ENCODE measurements around the gene GPR12. TPM values are rescaled to one million over a fixed set of nuclear protein-coding genes. Genes with fewer than 3 reads are reported as not detected.
A peak's percentile ranks its signal among the peaks of the same experiment; 100 is the strongest.

GPR12 gene, protein sequence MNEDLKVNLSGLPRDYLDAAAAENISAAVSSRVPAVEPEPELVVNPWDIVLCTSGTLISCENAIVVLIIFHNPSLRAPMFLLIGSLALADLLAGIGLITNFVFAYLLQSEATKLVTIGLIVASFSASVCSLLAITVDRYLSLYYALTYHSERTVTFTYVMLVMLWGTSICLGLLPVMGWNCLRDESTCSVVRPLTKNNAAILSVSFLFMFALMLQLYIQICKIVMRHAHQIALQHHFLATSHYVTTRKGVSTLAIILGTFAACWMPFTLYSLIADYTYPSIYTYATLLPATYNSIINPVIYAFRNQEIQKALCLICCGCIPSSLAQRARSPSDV
- not detected for total RNA-seq

DNA sequence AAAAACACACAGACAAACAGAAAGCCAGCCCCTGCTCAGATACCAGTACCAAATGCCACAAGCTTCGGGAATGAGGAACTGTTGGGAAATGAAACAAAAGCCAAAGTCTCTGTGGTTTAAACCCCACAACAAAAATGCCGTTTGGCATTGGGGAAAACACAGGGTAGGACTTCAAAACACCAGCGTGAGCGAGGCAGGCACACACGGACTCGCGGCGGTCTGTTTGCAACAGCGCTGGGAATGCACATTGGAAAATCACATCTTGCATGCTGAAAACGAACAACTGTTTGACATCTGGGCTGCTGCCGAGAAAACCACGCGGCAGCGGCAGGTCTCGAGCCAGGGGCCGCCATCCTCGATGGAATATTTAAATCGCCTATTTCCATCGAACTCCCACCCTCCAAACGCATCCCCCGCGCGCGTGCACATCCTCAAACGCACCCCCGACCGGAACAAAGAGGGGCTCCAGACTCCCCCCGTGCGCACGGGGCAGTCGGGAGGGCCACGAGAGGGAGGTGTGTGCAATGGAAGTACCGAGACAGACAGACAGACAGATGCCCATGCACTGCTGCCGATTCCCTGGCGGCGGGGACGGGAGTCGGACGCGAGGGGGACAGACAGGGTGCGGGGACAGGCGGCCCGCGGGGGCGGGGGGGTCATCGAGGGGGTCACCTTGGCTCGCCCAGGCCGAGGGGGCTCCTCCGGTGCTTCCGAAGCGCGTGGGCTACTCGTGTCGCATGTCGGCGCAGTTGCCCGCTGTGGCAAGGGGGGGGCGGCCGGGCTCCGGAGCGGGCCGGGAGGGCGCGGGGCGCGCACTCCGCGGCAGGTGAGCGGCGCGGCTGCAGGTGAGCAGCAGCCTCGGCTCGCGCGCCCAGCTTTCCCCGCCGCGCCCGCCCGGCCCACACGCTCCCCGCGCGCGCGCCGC, at the start of gene GPR12:
TSS of gene GPR12 (minus strand) at position 880 of the 925 bp plus-strand sequence. CDS start 959 bp downstream, outside the sequence.
- H3K36me3 Mint-ChIP-seq (ENCODE audit: low read depth): no peaks in the 10 kb centered on the region
- peaks cover 78% of the 10 kb centered on the region for H3K27me3 Mint-ChIP-seq
- DNase-seq: no peak
- POLR2A ChIA-PET: no interaction called here
- CTCF ChIA-PET: no interaction called here
- no peak within 1 kb of the TSS for H3K4me3 Mint-ChIP-seq
- no peaks in the 10 kb centered on the region for H3K9me3 Mint-ChIP-seq
- no peak within 1 kb of the TSS for H3K27ac Mint-ChIP-seq
- peaks cover 3% of the 10 kb centered on the region for H3K4me1 Mint-ChIP-seq

DNA sequence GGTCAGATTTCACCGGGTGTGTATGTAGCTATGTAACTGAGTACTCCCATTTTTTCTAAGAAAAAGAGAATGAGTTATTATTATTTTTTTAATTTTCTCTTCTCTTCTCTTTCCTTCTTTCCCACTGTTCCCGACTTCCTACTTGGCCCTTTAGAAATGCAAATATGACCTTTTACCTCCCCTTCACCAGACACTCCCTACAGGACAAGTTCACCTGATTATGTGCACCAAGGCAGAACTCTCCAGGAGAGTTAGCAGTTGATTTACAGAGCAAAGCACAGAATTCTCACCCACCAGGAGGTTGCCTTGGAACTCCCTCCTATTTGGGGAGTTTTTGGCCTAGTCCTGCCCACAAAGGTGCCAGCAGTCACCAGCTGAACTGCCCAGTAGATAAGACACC, 49.5 kb upstream of the GPR12 start:
- H3K4me1 Mint-ChIP-seq: no peaks in the 10 kb centered on the region
- ChIA-PET CTCF (interaction anchor here (1.0 kb wide), 1 partner anchor 9 kb away, joined by 3 read pairs; no protein-coding TSS in a partner anchor), POLR2A (no interaction called here)
- no peak for DNase-seq
- H3K9me3 Mint-ChIP-seq: no peaks in the 10 kb centered on the region
- H3K4me3 Mint-ChIP-seq: no peak overlapping the region
- peaks cover 22% of the 10 kb centered on the region for H3K27me3 Mint-ChIP-seq
- no peak overlapping the region for H3K27ac Mint-ChIP-seq
- no peaks in the 10 kb centered on the region for H3K36me3 Mint-ChIP-seq (ENCODE audit: low read depth)

DNA sequence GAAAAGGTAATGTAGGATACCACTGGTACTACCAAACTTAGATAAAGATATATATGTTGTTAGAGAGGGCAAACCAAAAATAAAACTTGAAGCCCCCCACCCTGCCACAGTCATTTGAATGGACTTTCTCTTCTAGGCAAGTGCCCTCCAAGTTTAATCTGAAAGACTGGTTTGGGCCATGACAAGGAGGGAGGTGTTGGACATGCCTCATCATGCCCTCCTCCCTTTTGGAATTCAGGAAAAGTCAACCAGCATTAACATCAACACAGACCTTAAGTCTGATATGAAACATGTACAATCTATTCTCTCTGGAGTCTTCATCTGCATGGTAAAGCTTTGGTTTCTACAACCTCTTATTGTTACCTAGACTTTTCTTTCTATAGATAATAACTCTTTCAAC, 46.3 kb upstream of the GPR12 start:
- ChIA-PET POLR2A (no interaction called here), CTCF (no interaction called here)
- Mint-ChIP-seq H3K27me3 (peaks cover 35% of the 10 kb centered on the region), H3K4me3 (no peak overlapping the region), H3K36me3 (ENCODE audit: low read depth) (no peaks in the 10 kb centered on the region), H3K27ac (no peak overlapping the region), H3K4me1 (no peaks in the 10 kb centered on the region), H3K9me3 (no peaks in the 10 kb centered on the region)
- DNase-seq: no peak

DNA sequence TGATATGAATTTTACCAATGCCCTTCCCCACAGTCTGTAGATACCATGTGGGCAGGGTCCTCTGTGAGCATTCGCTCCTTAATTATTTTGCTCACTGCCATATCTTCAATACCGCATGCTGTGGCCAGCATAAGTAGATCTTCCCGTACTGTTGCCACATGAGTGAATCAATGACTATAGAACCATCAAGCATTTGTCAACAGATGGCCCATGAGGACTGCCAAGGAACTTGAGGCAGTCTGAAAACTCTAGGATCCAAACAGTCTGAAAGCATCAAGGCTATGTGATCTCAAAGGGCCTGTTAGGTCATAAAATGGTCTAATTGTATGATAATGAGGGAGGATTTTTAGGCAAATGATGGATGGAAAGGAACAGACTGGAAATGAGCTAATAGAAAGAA, 27.4 kb upstream of the GPR12 start:
- H3K36me3 Mint-ChIP-seq (ENCODE audit: low read depth): no peaks in the 10 kb centered on the region
- peaks cover 15% of the 10 kb centered on the region for H3K4me1 Mint-ChIP-seq
- ChIA-PET CTCF (no interaction called here), POLR2A (no interaction called here)
- no peaks in the 10 kb centered on the region for H3K9me3 Mint-ChIP-seq
- no peaks in the 10 kb centered on the region for H3K27me3 Mint-ChIP-seq
- DNase-seq: no peak
- H3K4me3 Mint-ChIP-seq: no peak overlapping the region
- H3K27ac Mint-ChIP-seq: no peak overlapping the region

DNA sequence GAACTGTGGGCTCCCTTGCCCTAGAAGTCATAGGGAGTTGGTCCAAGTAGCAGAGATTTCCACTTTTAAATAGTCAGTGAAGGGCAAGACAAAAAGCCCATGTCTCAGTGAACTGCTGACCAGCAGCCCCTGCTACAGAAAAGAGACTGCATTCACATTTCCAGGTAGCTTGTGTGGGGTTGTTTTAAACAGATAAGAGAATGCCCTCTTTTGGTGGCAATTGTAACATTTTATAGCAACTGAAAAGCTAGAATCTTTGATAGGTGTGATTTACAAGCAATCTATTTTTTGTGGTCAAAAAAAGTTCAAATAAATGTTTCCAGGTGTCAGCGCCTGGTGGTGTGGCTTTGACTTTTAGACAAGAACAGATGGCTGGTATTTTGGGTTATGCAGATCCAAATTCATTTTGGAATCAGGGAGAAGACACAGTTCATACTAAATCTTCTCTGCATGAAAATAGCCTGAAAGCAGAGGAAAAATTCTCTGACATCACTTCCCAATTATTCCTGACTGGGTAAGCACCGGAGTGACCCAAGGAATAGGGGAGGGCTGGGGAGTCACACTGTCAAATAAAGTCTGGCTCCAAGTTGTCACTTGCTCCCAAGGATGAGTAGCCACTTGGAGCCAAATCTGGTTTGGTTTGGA, 26.2 kb upstream of the GPR12 start:
- no peaks in the 10 kb centered on the region for H3K9me3 Mint-ChIP-seq
- no peaks in the 10 kb centered on the region for H3K36me3 Mint-ChIP-seq (ENCODE audit: low read depth)
- ChIA-PET CTCF (no interaction called here), POLR2A (no interaction called here)
- DNase-seq: no peak
- peaks cover 15% of the 10 kb centered on the region for H3K4me1 Mint-ChIP-seq
- no peak overlapping the region for H3K4me3 Mint-ChIP-seq
- H3K27me3 Mint-ChIP-seq: no peaks in the 10 kb centered on the region
- no peak overlapping the region for H3K27ac Mint-ChIP-seq

DNA sequence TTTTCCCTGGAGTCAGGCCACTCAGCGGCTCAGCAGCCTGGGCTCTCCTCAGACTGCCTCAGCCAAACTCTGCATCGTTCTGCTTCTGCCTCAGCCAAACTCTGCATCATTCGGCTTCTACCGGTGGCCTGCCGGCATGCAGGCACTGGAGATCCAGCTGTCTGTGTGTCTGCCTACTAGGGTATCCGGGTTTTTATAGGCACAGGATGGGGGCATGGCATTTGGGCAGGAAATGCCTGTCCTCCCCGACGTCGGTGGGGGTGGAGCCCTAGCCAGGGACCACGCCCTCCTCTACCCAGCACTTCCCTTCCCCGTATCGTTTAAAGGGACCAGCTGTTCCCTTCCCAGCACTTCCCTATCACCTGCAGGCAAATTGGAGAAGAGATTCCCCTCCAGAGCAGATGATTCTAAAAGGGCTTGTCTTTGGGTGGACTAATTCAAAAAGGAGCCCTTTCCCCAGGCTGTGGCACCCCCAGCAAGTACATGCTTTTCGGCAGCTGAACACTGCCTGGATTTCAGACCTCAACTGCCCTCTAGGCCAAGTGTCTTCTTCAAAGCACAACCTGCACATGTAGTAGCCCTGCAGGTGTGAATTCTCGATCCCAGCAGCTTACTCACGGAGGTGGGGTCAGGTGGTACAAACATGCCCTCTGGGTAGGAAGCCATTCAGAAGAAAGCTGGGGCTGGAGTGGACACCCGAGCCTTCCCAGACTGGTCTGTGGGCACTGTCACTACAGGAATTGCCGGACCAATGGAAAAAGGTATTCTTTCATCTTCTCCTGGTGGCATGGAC, 25.4 kb upstream of the GPR12 start:
- CTCF ChIA-PET: interaction anchor here (1.1 kb wide), 1 partner anchor 88 kb away, joined by 3 read pairs; no protein-coding TSS in a partner anchor
- no peak overlapping the region for H3K27ac Mint-ChIP-seq
- no peaks in the 10 kb centered on the region for H3K27me3 Mint-ChIP-seq
- H3K4me3 Mint-ChIP-seq: peak overlapping the region; percentile 33
- no peaks in the 10 kb centered on the region for H3K36me3 Mint-ChIP-seq (ENCODE audit: low read depth)
- peaks cover 15% of the 10 kb centered on the region for H3K4me1 Mint-ChIP-seq
- POLR2A ChIA-PET: no interaction called here
- DNase-seq: peak; percentile 61
- no peaks in the 10 kb centered on the region for H3K9me3 Mint-ChIP-seq

DNA sequence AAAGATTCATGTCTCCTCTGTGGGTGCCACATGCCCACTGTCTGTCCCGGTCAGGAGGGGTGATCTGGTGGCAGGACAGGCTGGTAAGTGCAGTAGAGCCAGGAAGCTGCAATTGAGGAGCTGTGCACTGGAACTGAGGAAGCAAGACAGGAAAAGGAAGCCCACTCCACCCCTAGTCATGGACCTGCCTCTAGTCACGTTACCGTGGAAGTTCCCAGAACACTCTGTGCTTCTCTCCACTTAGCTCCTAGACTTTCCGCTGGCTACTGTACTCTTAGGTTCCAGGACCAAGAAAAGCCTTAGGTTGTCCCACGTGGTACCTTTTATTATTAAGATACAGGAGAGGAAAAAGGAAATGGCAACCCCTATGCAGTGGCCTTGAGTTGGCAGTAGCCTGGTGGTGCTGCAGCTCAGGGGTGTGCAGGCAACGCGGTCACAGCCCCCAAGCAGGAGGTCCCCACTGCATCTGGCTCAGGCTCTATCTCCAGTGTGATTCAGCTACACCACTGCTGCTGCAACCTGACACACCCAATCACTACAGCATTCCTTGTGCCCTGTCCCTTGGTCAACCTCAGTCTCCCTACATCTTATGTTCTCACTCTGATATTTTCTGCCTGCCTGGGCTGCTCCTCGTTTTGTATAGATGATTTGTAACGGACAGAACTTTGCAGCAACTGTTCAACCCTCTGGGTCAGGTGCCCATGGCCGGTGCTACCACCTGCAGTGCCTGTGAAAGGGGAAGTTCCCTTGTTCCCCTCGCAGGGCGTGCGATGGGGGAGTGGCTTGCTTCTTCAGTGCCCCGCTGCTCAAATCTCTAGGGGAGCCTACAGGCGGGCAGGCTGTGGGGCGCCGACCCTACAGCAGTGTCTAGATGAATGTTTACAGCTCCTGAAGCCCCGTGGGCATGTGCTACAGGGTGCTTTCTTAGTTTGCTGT, 24.4 kb upstream of the GPR12 start:
- no peak overlapping the region for H3K27ac Mint-ChIP-seq
- H3K9me3 Mint-ChIP-seq: no peaks in the 10 kb centered on the region
- ChIA-PET POLR2A (no interaction called here), CTCF (interaction anchor here (0.6 to 1.1 kb wide), 2 partner anchors 87 to 1174 kb away, joined by 3 read pairs; no protein-coding TSS in a partner anchor)
- peak overlapping the region; percentile 33 for H3K4me3 Mint-ChIP-seq
- H3K27me3 Mint-ChIP-seq: peaks cover 4% of the 10 kb centered on the region
- peaks cover 15% of the 10 kb centered on the region for H3K4me1 Mint-ChIP-seq
- no peak for DNase-seq
- no peaks in the 10 kb centered on the region for H3K36me3 Mint-ChIP-seq (ENCODE audit: low read depth)

DNA sequence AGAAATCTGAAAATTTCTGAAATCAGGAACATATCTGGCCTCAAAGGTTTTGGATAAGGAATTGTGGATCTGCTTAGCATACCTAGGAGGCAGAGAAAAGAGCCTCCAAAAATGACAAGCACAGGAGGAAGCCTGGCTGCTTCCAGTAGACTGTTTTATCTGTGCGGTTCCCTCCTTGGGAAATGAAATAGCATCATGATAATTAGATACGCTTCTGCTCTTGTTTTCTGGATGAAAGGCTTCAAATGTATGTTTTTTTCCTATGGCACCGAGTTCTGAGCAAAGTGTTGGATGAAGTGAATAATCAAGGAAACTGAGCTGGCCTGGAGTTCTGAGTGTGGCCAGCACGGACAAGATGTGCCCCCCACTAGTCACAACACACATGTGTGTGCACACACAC, 19.8 kb upstream of the GPR12 start:
- Mint-ChIP-seq H3K27ac (no peak overlapping the region), H3K9me3 (no peaks in the 10 kb centered on the region), H3K4me1 (peaks cover 5% of the 10 kb centered on the region), H3K4me3 (no peak overlapping the region), H3K27me3 (peaks cover 4% of the 10 kb centered on the region), H3K36me3 (ENCODE audit: low read depth) (no peaks in the 10 kb centered on the region)
- ChIA-PET POLR2A (no interaction called here), CTCF (interaction anchor here (0.9 kb wide), 1 partner anchor 596 kb away, joined by 3 read pairs; no protein-coding TSS in a partner anchor)
- DNase-seq: no peak

DNA sequence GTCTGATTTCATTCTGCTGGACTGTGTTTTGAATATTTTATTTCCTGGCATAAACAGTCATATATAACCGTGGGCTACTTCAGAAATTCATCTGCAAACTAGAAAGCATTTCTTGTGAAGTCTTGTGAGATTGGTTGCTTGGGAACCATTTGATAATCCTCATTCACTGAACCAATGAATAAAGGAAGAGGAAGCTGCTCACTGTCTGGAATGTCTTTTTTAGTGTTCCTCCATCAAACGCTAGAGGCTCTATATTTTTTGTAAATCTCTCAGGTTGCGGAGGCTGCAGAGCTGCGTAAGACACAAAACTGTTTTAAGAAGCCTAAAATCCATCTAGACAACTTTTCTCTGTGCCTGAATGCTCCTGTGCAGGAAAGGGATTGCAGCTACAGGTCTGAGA, 18.7 kb upstream of the GPR12 start:
- ChIA-PET CTCF (no interaction called here), POLR2A (no interaction called here)
- peaks cover 4% of the 10 kb centered on the region for H3K27me3 Mint-ChIP-seq
- DNase-seq: no peak
- no peaks in the 10 kb centered on the region for H3K9me3 Mint-ChIP-seq
- H3K36me3 Mint-ChIP-seq (ENCODE audit: low read depth): no peaks in the 10 kb centered on the region
- H3K4me1 Mint-ChIP-seq: no peaks in the 10 kb centered on the region
- no peak overlapping the region for H3K27ac Mint-ChIP-seq
- no peak overlapping the region for H3K4me3 Mint-ChIP-seq

DNA sequence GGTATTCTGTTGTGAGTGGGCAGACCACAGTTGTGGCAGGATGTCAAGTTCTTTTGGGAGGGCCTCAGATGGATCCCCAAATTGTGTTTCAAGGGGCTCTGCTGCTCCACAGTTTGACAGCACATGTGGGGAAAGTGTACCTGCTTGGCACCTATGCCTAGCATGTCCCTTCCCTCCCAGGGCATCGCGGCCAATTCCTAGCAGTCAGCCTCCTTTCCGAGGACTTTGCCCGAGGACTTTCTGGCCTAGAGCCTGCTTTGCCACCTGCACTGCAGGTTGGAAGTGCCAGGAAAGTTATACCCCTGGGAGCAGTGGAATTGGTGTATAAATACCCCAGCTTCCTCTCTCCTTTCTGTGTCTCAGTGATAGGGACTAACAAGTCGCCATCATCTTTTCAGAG, 11.9 kb upstream of the GPR12 start:
- Mint-ChIP-seq H3K4me1 (no peaks in the 10 kb centered on the region), H3K27me3 (no peaks in the 10 kb centered on the region), H3K27ac (no peak overlapping the region), H3K9me3 (no peaks in the 10 kb centered on the region), H3K4me3 (no peak overlapping the region), H3K36me3 (ENCODE audit: low read depth) (no peaks in the 10 kb centered on the region)
- ChIA-PET CTCF (no interaction called here), POLR2A (no interaction called here)
- no peak for DNase-seq

DNA sequence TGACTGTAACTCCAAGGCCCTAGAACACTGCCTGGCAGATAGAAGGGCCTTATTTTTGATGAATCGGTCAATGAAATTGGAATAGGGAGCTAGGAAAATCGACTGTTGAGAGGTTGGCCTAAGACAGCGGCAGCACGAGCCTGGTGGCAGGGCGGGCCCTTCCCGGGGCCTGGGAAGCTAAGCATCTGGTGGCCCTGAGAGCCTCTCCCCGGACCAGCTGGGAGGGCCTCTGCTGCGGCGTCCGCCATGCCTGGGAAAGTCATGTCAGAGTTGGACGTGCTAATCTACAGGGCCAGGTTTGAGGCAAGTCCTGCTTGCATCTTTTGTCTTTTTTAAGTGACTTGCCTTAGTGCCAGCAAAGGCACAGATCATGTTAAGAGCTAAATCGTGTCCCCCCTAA, 11.2 kb upstream of the GPR12 start:
- Mint-ChIP-seq H3K36me3 (ENCODE audit: low read depth) (no peaks in the 10 kb centered on the region), H3K4me1 (no peaks in the 10 kb centered on the region), H3K27me3 (no peaks in the 10 kb centered on the region), H3K9me3 (no peaks in the 10 kb centered on the region), H3K4me3 (no peak overlapping the region), H3K27ac (no peak overlapping the region)
- ChIA-PET POLR2A (no interaction called here), CTCF (no interaction called here)
- DNase-seq: no peak

Data from activated CD4-positive, alpha-beta T cell treated with anti-CD3 and anti-CD28 coated beads, Interleukin-2, amount 10 ng/mL, durations not matched to agents 7 days and 5 days (primary cell).